ENCODE results near the gene DMXL2.
"Not testable (repeated sequence)": the region's sequence is repeated elsewhere in the genome, so short reads cannot be mapped to it uniquely, and the experiment has no call there.

Gene DMXL2

GRCh38 chr15:51649659-51650521 lies 27.3 kb upstream of the DMXL2 start:
- Histone ChIP-seq H3K9ac (ENCODE audit: low read length) (no peak overlapping the region), H3K27ac (ENCODE audit: low read depth, low read length) (no peak overlapping the region), H3K36me3 (ENCODE audit: low read length) (no peaks in the 10 kb centered on the region), H3K4me2 (ENCODE audit: low read depth, low read length, poor library complexity, severe bottlenecking) (no peak overlapping the region), H3K9me3 (ENCODE audit: insufficient read depth, low read length) (no peaks in the 10 kb centered on the region), H3F3A (ENCODE audit: insufficient read depth) (no peaks in the 10 kb centered on the region), H4K20me1 (ENCODE audit: low read depth, low read length) (no peaks in the 10 kb centered on the region), H3K79me2 (ENCODE audit: insufficient read depth, low read length) (no peaks in the 10 kb centered on the region), H3K4me3 (ENCODE audit: insufficient read depth, low read length, poor library complexity, severe bottlenecking) (no peak overlapping the region), H2AFZ (ENCODE audit: low read depth, low read length, severe bottlenecking) (no peak overlapping the region), H3K27me3 (ENCODE audit: low read length) (no peaks in the 10 kb centered on the region), H3K9me2 (replicated peaks; ENCODE audit: insufficient read depth, low read length) (no peaks in the 10 kb centered on the region)
- no peak for TF ChIP-seq EZH2phosphoT487 (conservative IDR thresholded peaks at IDR 0.05; ENCODE audit: low read length)
- TF ChIP-seq CTCF (IDR thresholded peaks at IDR 0.05; ENCODE audit: insufficient read depth, low read length, poor library complexity, severe bottlenecking): peak; percentile 60

GRCh38 chr15:51648643-51649042 lies 26.1 kb upstream of the DMXL2 start:
- H3K9ac ChIP-seq (ENCODE audit: low read length); H3K9me2 ChIP-seq (replicated peaks; ENCODE audit: insufficient read depth, low read length); H3K27ac ChIP-seq (ENCODE audit: low read depth, low read length); H3K36me3 ChIP-seq (ENCODE audit: low read length); H3K4me2 ChIP-seq (ENCODE audit: low read depth, low read length, poor library complexity, severe bottlenecking); H3K27me3 ChIP-seq (ENCODE audit: low read length); H3K9me3 ChIP-seq (ENCODE audit: insufficient read depth, low read length); H2AFZ ChIP-seq (ENCODE audit: low read depth, low read length, severe bottlenecking); H4K20me1 ChIP-seq (ENCODE audit: low read depth, low read length); H3F3A ChIP-seq (ENCODE audit: insufficient read depth); H3K79me2 ChIP-seq (ENCODE audit: insufficient read depth, low read length); H3K4me3 ChIP-seq (ENCODE audit: insufficient read depth, low read length, poor library complexity, severe bottlenecking): not testable (repeated sequence)

- not testable (repeated sequence) for H4K20me1 ChIP-seq (ENCODE audit: low read depth, low read length); H3K27me3 ChIP-seq (ENCODE audit: low read length); H3K79me2 ChIP-seq (ENCODE audit: insufficient read depth, low read length); H3K9ac ChIP-seq (ENCODE audit: low read length); H3K4me3 ChIP-seq (ENCODE audit: insufficient read depth, low read length, poor library complexity, severe bottlenecking); H2AFZ ChIP-seq (ENCODE audit: low read depth, low read length, severe bottlenecking); H3K4me2 ChIP-seq (ENCODE audit: low read depth, low read length, poor library complexity, severe bottlenecking); H3K9me3 ChIP-seq (ENCODE audit: insufficient read depth, low read length); H3K9me2 ChIP-seq (replicated peaks; ENCODE audit: insufficient read depth, low read length); H3F3A ChIP-seq (ENCODE audit: insufficient read depth); H3K27ac ChIP-seq (ENCODE audit: low read depth, low read length); H3K36me3 ChIP-seq (ENCODE audit: low read length)
Measured at GRCh38 chr15:51648101-51648500, 25.5 kb upstream of the DMXL2 start.

DNA sequence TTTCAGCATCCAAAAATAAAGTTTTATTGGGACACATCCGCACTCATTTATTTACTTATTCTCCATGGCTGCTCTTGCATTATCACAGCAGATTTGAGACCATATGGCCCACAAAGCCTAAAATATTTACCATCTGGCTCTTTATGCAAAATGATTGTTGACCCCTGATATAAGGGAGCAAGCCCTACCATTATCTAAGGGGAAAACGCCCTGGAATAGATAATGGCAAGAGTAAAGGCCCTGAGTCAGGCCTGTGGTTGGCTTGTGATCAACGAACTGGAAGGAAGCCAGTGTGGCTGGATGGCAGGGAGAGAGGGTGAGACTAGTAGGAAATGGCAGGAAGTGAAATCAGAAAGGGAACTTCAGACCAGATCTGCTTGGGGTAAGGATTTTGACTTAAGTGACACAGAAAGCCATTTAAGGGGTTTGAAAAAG lies 24.6 kb upstream of the DMXL2 start:
- no peaks in the 10 kb centered on the region for H3K9me3 ChIP-seq (ENCODE audit: insufficient read depth, low read length)
- no peaks in the 10 kb centered on the region for H3K27me3 ChIP-seq (ENCODE audit: low read length)
- no peak overlapping the region for H3K4me2 ChIP-seq (ENCODE audit: low read depth, low read length, poor library complexity, severe bottlenecking)
- no peaks in the 10 kb centered on the region for H3K9me2 ChIP-seq (replicated peaks; ENCODE audit: insufficient read depth, low read length)
- no peaks in the 10 kb centered on the region for H4K20me1 ChIP-seq (ENCODE audit: low read depth, low read length)
- H3K9ac ChIP-seq (ENCODE audit: low read length): no peak overlapping the region
- no peak overlapping the region for H3K4me3 ChIP-seq (ENCODE audit: insufficient read depth, low read length, poor library complexity, severe bottlenecking)
- H3K27ac ChIP-seq (ENCODE audit: low read depth, low read length): no peak overlapping the region
- no peaks in the 10 kb centered on the region for H3F3A ChIP-seq (ENCODE audit: insufficient read depth)
- no peak overlapping the region for H2AFZ ChIP-seq (ENCODE audit: low read depth, low read length, severe bottlenecking)
- H3K79me2 ChIP-seq (ENCODE audit: insufficient read depth, low read length): no peaks in the 10 kb centered on the region
- H3K36me3 ChIP-seq (ENCODE audit: low read length): no peaks in the 10 kb centered on the region
- no peak for TF ChIP-seq CTCF (IDR thresholded peaks at IDR 0.05; ENCODE audit: insufficient read depth, low read length, poor library complexity, severe bottlenecking)
- no peak for TF ChIP-seq EZH2phosphoT487 (conservative IDR thresholded peaks at IDR 0.05; ENCODE audit: low read length)

Data from SU-DHL-6 (cell line).